ENCODE data around the gene EEA1. TPM values are rescaled to one million over a fixed set of nuclear protein-coding genes. Genes with fewer than 3 reads are reported as not detected.

The EEA1 gene
- total RNA-seq, 2 experiments from 2014 or later = 10.5 to 11.1 TPM

- Histone ChIP-seq H3K36me3 (ENCODE audit: insufficient read depth, low read length) (peaks cover 26% of the 10 kb centered on the region), H3K4me3 (ENCODE audit: low read length) (no peak overlapping the region), H3K27me3 (ENCODE audit: control insufficient read depth in 1 of 2, insufficient read depth in 2 of 2, low read length in 2 of 2) (no peaks in the 10 kb centered on the region), H3K4me1 (ENCODE audit: insufficient read depth, low read length) (no peaks in the 10 kb centered on the region), H3K9me3 (ENCODE audit: control insufficient read depth in 1 of 2, insufficient read depth in 1 of 2, low read length in 2 of 2) (no peaks in the 10 kb centered on the region), H3K27ac (ENCODE audit: low read depth in 1 of 2, low read length in 2 of 2) (no peak overlapping the region)
- ChIA-PET CTCF (interaction anchor here (0.7 to 1.7 kb wide), 3 partner anchors 11 to 635 kb away, joined by 3 to 5 read pairs (median 3); no protein-coding TSS in a partner anchor), POLR2A (interaction anchor here (1.0 kb wide), 1 partner anchor 144 kb away, joined by 3 read pairs; the partner anchor contains the start of gene EEA1)
- ATAC-seq (ENCODE audit: poor library complexity) (no peak), DNase-seq (no peak)
- H3K4me3 Mint-ChIP-seq = no peak overlapping the region
- no peaks in the 10 kb centered on the region for H3K4me1 Mint-ChIP-seq (ENCODE audit: low read depth)
- TF ChIP-seq, protein P1, sequence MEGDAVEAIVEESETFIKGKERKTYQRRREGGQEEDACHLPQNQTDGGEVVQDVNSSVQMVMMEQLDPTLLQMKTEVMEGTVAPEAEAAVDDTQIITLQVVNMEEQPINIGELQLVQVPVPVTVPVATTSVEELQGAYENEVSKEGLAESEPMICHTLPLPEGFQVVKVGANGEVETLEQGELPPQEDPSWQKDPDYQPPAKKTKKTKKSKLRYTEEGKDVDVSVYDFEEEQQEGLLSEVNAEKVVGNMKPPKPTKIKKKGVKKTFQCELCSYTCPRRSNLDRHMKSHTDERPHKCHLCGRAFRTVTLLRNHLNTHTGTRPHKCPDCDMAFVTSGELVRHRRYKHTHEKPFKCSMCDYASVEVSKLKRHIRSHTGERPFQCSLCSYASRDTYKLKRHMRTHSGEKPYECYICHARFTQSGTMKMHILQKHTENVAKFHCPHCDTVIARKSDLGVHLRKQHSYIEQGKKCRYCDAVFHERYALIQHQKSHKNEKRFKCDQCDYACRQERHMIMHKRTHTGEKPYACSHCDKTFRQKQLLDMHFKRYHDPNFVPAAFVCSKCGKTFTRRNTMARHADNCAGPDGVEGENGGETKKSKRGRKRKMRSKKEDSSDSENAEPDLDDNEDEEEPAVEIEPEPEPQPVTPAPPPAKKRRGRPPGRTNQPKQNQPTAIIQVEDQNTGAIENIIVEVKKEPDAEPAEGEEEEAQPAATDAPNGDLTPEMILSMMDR (IDR thresholded peaks at IDR 0.05) = no peak
- no peaks in the 10 kb centered on the region for H3K27me3 Mint-ChIP-seq
- no peaks in the 10 kb centered on the region for H3K9me3 Mint-ChIP-seq
- peaks cover 37% of the 10 kb centered on the region for H3K36me3 Mint-ChIP-seq (ENCODE audit: low read depth)
- intact Hi-C loops (cut with DNase I, micrococcal nuclease) = loop anchor here in 1 of 2 experiments (10.0 kb wide), 1 partner anchor 1400 kb away; no protein-coding TSS in a partner anchor
- H3K27ac Mint-ChIP-seq = no peak overlapping the region
Observed at GRCh38 chr12:92784356-92784755, 144.7 kb downstream of the EEA1 start.

DNA sequence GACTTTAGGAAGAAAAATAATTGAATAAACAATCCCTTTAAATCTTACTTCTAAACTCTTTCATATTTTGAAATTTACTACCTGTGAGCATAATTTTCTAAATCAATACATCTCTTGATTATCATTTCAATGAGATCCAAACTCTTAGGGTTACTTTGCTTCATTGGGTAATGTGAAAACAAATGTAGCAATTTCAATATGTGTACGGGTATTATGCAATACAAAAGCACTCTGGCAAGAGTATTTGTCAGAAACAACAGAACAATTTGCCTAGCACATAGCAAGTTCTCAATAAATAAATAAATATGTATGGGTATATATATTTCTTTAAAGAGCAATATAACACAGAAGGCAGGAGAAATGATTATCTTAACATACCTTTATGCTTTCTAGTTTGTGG, 149.2 kb downstream of the EEA1 start:
- CTCF ChIA-PET = no interaction called here
- Histone ChIP-seq H3K4me3 (ENCODE audit: low read length) (no peak overlapping the region), H3K27me3 (ENCODE audit: control insufficient read depth in 1 of 2, insufficient read depth in 2 of 2, low read length in 2 of 2) (no peaks in the 10 kb centered on the region), H3K27ac (ENCODE audit: low read depth in 1 of 2, low read length in 2 of 2) (no peak overlapping the region), H3K4me1 (ENCODE audit: insufficient read depth, low read length) (no peaks in the 10 kb centered on the region), H3K36me3 (ENCODE audit: insufficient read depth, low read length) (peaks cover 55% of the 10 kb centered on the region), H3K9me3 (ENCODE audit: control insufficient read depth in 1 of 2, insufficient read depth in 1 of 2, low read length in 2 of 2) (no peaks in the 10 kb centered on the region)
- H3K27me3 Mint-ChIP-seq = no peaks in the 10 kb centered on the region
- DNase-seq (no peak), ATAC-seq (ENCODE audit: poor library complexity) (no peak)
- intact Hi-C loops (cut with DNase I, micrococcal nuclease) = loop anchor here in 1 of 2 experiments (10.0 kb wide), 1 partner anchor 1395 kb away; no protein-coding TSS in a partner anchor
- H3K4me3 Mint-ChIP-seq = no peak overlapping the region
- H3K36me3 Mint-ChIP-seq (ENCODE audit: low read depth) = peaks cover 60% of the 10 kb centered on the region
- POLR2A ChIA-PET = no interaction called here
- no peaks in the 10 kb centered on the region for H3K4me1 Mint-ChIP-seq (ENCODE audit: low read depth)
- H3K27ac Mint-ChIP-seq = no peak overlapping the region
- TF ChIP-seq, protein P1 (IDR thresholded peaks at IDR 0.05) = no peak
- H3K9me3 Mint-ChIP-seq = no peaks in the 10 kb centered on the region

GRCh38 chr12:92778525-92778924, 150.6 kb downstream of the EEA1 start:
- POLR2A ChIA-PET = no interaction called here
- Histone ChIP-seq H3K4me1 (ENCODE audit: insufficient read depth, low read length) (no peaks in the 10 kb centered on the region), H3K36me3 (ENCODE audit: insufficient read depth, low read length) (peaks cover 50% of the 10 kb centered on the region), H3K9me3 (ENCODE audit: control insufficient read depth in 1 of 2, insufficient read depth in 1 of 2, low read length in 2 of 2) (no peaks in the 10 kb centered on the region), H3K27ac (ENCODE audit: low read depth in 1 of 2, low read length in 2 of 2) (no peak overlapping the region), H3K27me3 (ENCODE audit: control insufficient read depth in 1 of 2, insufficient read depth in 2 of 2, low read length in 2 of 2) (no peaks in the 10 kb centered on the region), H3K4me3 (ENCODE audit: low read length) (no peak overlapping the region)
- Mint-ChIP-seq H3K9me3 (no peaks in the 10 kb centered on the region), H3K4me3 (no peak overlapping the region), H3K36me3 (ENCODE audit: low read depth) (peaks cover 61% of the 10 kb centered on the region), H3K4me1 (ENCODE audit: low read depth) (no peaks in the 10 kb centered on the region), H3K27ac (no peak overlapping the region), H3K27me3 (no peaks in the 10 kb centered on the region)
- DNase-seq (no peak), ATAC-seq (ENCODE audit: poor library complexity) (no peak)
- CTCF ChIA-PET = no interaction called here
- TF ChIP-seq, protein P1 (IDR thresholded peaks at IDR 0.05) = no peak
- intact Hi-C loops (cut with DNase I, micrococcal nuclease) = no loop called here
